Ishikawa (cell line): ENCODE data around the gene CLDN3.

ENCODE experiments used
- CEBPB ChIP-seq: IDR thresholded peaks from 2 replicates; pipeline ENCODE4 v1.6.1; 2012
- CREB1 ChIP-seq: IDR thresholded peaks from 2 replicates; pipeline ENCODE4 v1.6.1; 2012; ENCODE audit warnings: low read depth
- EGR1 ChIP-seq: IDR thresholded peaks from 2 replicates; pipeline ENCODE4 v1.6.1; 2012
- EP300 ChIP-seq: IDR thresholded peaks from 2 replicates; pipeline ENCODE4 v1.6.1; 2012; ENCODE audit warnings: borderline replicate concordance
- FOXM1 ChIP-seq: IDR thresholded peaks from 2 replicates; pipeline ENCODE4 v1.6.1; 2012; ENCODE audit warnings: low read depth, borderline replicate concordance
- NFIC ChIP-seq: IDR thresholded peaks from 2 replicates; pipeline ENCODE4 v1.6.1; 2012
- RAD21 ChIP-seq: IDR thresholded peaks from 2 replicates; pipeline ENCODE4 v1.6.1; 2012; ENCODE audit warnings: low read depth
- TAF1 ChIP-seq: IDR thresholded peaks from 2 replicates; pipeline ENCODE4 v1.6.1; 2012; ENCODE audit warnings: low read depth, mild to moderate bottlenecking
- TCF12 ChIP-seq: IDR thresholded peaks from 2 replicates; pipeline ENCODE4 v1.6.1; 2012; ENCODE audit warnings: low read depth
- TEAD4 ChIP-seq: IDR thresholded peaks from 2 replicates; pipeline ENCODE4 v1.6.1; 2012
- YY1 ChIP-seq: IDR thresholded peaks from 2 replicates; pipeline ENCODE4 v1.6.1; 2012; ENCODE audit warnings: low read depth
- ZBTB7A ChIP-seq: IDR thresholded peaks from 2 replicates; pipeline ENCODE4 v1.6.1; 2012; ENCODE audit warnings: low read depth
- TF ChIP-seq, protein P1 (sequence below): IDR thresholded peaks from 2 replicates; pipeline ENCODE4 v1.6.1; 2012; ENCODE audit warnings: low read depth, mild to moderate bottlenecking
- TF ChIP-seq, protein P2 (sequence below): IDR thresholded peaks from 2 replicates; pipeline ENCODE4 v1.6.1; 2012
- TF ChIP-seq, protein P3 (sequence below): IDR thresholded peaks from 2 replicates; pipeline ENCODE4 v1.6.1; 2012

CLDN3 gene

DNA sequence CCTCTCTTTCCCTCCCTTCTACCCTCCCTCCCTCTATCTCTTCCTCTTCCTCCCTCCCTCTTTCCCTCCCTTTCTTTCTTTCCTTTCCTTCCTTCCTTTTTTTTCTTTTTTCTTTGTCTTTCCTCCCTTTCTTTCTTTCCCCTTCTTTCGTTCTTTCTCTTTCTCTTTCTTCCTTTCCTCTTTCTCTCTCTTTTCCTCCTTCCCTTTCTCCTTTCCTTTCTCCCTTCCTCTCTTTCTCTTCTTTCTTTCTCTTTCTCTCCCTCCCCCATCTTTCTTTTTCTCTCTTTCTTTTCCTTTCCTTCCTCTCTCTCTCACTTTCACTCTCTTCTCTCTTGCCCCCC is 7.4 kb downstream of the CLDN3 start:
- TF ChIP-seq NFIC (no peak), EP300 (no peak), CEBPB (no peak), FOXM1 (no peak), EGR1 (no peak)
- TF ChIP-seq, protein P1, sequence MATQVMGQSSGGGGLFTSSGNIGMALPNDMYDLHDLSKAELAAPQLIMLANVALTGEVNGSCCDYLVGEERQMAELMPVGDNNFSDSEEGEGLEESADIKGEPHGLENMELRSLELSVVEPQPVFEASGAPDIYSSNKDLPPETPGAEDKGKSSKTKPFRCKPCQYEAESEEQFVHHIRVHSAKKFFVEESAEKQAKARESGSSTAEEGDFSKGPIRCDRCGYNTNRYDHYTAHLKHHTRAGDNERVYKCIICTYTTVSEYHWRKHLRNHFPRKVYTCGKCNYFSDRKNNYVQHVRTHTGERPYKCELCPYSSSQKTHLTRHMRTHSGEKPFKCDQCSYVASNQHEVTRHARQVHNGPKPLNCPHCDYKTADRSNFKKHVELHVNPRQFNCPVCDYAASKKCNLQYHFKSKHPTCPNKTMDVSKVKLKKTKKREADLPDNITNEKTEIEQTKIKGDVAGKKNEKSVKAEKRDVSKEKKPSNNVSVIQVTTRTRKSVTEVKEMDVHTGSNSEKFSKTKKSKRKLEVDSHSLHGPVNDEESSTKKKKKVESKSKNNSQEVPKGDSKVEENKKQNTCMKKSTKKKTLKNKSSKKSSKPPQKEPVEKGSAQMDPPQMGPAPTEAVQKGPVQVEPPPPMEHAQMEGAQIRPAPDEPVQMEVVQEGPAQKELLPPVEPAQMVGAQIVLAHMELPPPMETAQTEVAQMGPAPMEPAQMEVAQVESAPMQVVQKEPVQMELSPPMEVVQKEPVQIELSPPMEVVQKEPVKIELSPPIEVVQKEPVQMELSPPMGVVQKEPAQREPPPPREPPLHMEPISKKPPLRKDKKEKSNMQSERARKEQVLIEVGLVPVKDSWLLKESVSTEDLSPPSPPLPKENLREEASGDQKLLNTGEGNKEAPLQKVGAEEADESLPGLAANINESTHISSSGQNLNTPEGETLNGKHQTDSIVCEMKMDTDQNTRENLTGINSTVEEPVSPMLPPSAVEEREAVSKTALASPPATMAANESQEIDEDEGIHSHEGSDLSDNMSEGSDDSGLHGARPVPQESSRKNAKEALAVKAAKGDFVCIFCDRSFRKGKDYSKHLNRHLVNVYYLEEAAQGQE: no peak
- TF ChIP-seq, protein P2, sequence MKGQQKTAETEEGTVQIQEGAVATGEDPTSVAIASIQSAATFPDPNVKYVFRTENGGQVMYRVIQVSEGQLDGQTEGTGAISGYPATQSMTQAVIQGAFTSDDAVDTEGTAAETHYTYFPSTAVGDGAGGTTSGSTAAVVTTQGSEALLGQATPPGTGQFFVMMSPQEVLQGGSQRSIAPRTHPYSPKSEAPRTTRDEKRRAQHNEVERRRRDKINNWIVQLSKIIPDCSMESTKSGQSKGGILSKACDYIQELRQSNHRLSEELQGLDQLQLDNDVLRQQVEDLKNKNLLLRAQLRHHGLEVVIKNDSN: no peak

- TF ChIP-seq EP300 (no peak), EGR1 (no peak), TAF1 (no peak), YY1 (no peak), ZBTB7A (no peak), CEBPB (no peak), RAD21 (no peak), TCF12 (no peak), CREB1 (no peak), TEAD4 (no peak), FOXM1 (no peak), NFIC (no peak)
- TF ChIP-seq, protein P1: no peak
- TF ChIP-seq, protein P2: no peak
- TF ChIP-seq, protein P3, sequence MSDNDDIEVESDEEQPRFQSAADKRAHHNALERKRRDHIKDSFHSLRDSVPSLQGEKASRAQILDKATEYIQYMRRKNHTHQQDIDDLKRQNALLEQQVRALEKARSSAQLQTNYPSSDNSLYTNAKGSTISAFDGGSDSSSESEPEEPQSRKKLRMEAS: no peak
These were observed 8.0 kb downstream of the CLDN3 start for GRCh38 chr7:73761854-73762658.

DNA sequence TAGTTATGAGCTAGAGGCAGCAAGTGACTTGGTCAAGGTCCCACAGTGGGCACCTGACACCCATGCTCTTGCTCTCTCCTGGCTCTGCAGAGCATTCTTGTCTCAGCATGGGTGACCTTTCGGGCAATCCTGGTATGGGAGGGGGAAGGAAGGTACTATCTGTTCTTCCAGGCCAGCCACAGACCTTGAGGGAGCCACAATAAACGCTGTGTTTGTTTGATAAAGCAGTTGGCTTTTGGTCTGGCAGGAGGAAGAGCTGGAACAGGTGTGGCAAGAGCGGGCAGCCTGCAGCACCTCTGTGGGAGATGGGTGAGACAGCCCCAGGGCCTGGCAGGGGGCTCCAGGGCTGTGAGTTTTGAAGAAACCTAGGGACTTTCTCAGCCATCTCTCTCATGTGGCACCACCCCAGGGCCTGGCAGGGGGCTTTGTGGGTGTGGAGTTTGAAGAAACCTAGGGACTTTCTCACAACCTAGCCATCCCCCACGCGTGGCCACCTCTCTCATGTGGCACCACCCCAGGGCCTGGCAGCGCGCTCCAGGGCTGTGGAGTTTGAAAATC is 11.4 kb downstream of the CLDN3 start:
- TF ChIP-seq NFIC (no peak), EP300 (no peak), EGR1 (no peak), FOXM1 (no peak), TAF1 (no peak), RAD21 (no peak), YY1 (no peak), CEBPB (no peak), CREB1 (no peak), TEAD4 (no peak), TCF12 (no peak), ZBTB7A (no peak)
- TF ChIP-seq, protein P2: no peak
- TF ChIP-seq, protein P1: no peak
- TF ChIP-seq, protein P3: no peak
